Measurements from ENCODE around the gene LAMA3. TPM values are rescaled to one million over a fixed set of nuclear protein-coding genes. Genes with fewer than 3 reads are reported as not detected.

The LAMA3 gene, protein sequence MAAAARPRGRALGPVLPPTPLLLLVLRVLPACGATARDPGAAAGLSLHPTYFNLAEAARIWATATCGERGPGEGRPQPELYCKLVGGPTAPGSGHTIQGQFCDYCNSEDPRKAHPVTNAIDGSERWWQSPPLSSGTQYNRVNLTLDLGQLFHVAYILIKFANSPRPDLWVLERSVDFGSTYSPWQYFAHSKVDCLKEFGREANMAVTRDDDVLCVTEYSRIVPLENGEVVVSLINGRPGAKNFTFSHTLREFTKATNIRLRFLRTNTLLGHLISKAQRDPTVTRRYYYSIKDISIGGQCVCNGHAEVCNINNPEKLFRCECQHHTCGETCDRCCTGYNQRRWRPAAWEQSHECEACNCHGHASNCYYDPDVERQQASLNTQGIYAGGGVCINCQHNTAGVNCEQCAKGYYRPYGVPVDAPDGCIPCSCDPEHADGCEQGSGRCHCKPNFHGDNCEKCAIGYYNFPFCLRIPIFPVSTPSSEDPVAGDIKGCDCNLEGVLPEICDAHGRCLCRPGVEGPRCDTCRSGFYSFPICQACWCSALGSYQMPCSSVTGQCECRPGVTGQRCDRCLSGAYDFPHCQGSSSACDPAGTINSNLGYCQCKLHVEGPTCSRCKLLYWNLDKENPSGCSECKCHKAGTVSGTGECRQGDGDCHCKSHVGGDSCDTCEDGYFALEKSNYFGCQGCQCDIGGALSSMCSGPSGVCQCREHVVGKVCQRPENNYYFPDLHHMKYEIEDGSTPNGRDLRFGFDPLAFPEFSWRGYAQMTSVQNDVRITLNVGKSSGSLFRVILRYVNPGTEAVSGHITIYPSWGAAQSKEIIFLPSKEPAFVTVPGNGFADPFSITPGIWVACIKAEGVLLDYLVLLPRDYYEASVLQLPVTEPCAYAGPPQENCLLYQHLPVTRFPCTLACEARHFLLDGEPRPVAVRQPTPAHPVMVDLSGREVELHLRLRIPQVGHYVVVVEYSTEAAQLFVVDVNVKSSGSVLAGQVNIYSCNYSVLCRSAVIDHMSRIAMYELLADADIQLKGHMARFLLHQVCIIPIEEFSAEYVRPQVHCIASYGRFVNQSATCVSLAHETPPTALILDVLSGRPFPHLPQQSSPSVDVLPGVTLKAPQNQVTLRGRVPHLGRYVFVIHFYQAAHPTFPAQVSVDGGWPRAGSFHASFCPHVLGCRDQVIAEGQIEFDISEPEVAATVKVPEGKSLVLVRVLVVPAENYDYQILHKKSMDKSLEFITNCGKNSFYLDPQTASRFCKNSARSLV (N-terminal part only)
- 8.0 and 11.1 TPM in 2 replicates for total RNA-seq

GRCh38 chr18:23689031-23689615, at the start of gene LAMA3:
Gene LAMA3, plus strand, starts transcription at chr18:23689453. Its CDS starts 231 bp downstream, at chr18:23689684.

DNA sequence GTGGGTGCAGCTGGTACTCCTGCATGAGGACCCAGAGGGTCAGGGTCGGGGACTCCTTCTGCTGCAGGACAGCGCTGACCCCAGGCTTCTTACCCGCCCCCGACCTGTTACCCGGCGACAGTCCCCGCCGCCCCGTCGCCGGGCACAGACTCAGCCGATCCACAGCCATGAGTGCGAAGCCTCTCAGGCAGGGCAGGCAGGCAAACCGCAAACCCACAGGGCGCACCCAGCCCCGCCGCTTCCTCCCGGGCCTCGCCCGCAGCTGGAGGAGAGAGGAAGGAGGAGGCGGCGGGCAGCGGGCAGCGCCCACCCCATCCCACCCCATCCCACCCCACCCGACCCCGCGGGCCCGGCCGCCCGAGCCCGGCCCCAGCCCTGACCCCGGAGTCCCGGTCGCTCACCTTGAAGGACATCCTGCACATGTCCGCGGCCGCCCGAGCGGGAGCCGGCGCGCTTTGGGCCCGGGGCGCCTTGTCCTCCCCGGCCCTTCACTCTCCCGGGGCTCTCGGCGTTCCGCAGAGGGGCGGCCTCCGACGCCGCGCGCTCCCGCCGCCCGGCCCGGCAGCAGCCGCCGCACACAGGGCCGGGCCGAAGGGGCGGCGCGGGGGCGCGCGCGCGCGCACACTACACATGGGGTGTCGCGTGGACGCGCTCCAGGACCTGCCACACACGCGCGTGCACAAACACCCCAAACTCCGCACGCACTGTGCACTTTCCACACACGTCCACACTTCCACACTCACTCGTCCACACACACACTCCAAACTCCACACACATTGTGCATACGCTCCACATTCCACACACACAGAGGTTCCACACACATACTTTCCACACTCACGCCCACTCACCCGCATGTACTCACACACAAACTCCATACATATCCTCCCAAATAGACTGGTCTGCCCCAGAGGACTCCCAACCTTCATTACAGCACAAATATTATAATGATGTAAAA, 26.7 kb upstream of the LAMA3 start, which contains the start of gene ANKRD29:
Gene ANKRD29, minus strand, starts transcription at position 603 of the 955 bp plus-strand sequence. Its CDS starts 181 bp downstream, at position 422.

Other genes with a start within 250 kb of the LAMA3 start
- 82.3 and 94.8 TPM in 2 replicates for gene RIOK3, start 236.2 kb upstream of the LAMA3 start, total RNA-seq
- gene RMC1, start 185.9 kb upstream of the LAMA3 start, total RNA-seq = 23.5 and 28.2 TPM in 2 replicates
- gene NPC1, start 102.9 kb upstream of the LAMA3 start, total RNA-seq = 45.5 and 65.4 TPM in 2 replicates
- 0.27 and 2.2 TPM in 2 replicates for gene ANKRD29, start 26.5 kb upstream of the LAMA3 start, total RNA-seq

All from thoracic aorta endothelial cell (primary cell).